AG09319 (cell line): ENCODE measurements around the gene PPIL3.

ENCODE experiments used
- DNase-seq: peaks from one replicate; pipeline ENCODE4 v3.0.0-alpha.2; 2010; ENCODE audit warnings: low read depth; ENCODE audit errors: extremely low read depth
- CTCF ChIP-seq: IDR thresholded peaks from 2 replicates; pipeline ENCODE4 v1.5.1; 2011; ENCODE audit warnings: low read depth, mild to moderate bottlenecking, inconsistent platforms, low read length, moderate library complexity

PPIL3 gene

GRCh38 chr2:200860092-200860795, 28.6 kb downstream of the PPIL3 start:
- no peak for TF ChIP-seq CTCF
- DNase-seq: no peak

GRCh38 chr2:200856806-200857205, 32.1 kb downstream of the PPIL3 start:
- no peak for TF ChIP-seq CTCF
- DNase-seq: no peak

GRCh38 chr2:200852605-200853004, 36.3 kb downstream of the PPIL3 start:
- TF ChIP-seq CTCF: no peak
- DNase-seq: no peak

- no peak for DNase-seq
- no peak for TF ChIP-seq CTCF
These were observed 37.3 kb downstream of the PPIL3 start for GRCh38 chr2:200851398-200852248.

GRCh38 chr2:200850512-200851256, 38.2 kb downstream of the PPIL3 start:
- no peak for DNase-seq
- TF ChIP-seq CTCF: no peak

GRCh38 chr2:200847939-200848338, 40.9 kb downstream of the PPIL3 start:
- no peak for TF ChIP-seq CTCF
- no peak for DNase-seq
